ENCODE measurements around the gene TTC6. TPM values are rescaled to one million over a fixed set of nuclear protein-coding genes. Genes with fewer than 3 reads are reported as not detected.

TTC6 gene
- polyA plus RNA-seq, 1 donor (not counting 4 experiments of a cell fraction or from before 2014, with no cell fraction given) = not detected

DNA sequence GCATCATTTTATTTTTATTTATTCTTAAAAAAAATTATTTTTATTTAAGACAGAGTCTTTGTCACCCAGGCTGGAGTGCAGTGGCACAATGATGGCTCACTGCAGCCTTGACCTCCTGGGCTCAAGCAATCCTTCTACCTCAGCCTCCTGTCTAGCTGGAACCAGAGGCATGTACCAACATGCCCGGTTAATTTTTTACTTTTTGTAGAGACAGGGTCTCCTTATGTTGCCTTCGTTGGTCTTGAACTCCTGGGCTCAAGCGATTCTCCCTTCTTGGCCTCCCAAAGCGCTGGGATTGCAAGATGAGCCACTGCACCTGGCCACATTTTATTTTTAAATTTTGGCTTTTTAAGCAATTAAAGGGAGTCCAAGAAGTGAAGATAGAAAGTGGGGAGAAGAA lies 21.4 kb downstream of the TTC6 start:
- H4K20me1 ChIP-seq (ENCODE audit: control insufficient read depth, extremely low read depth, insufficient read depth, low read length) = no peaks in the 10 kb centered on the region
- H3K9me3 ChIP-seq (ENCODE audit: control insufficient read depth, low read depth, low read length) = peaks cover 3% of the 10 kb centered on the region
- DNase-seq (ENCODE audit: low read depth, low spot score) = no peak
- no peak overlapping the region for H3K4me2 ChIP-seq (ENCODE audit: control insufficient read depth, extremely low read depth, insufficient read depth, low read depth, low read length)
- no peak overlapping the region for H2AFZ ChIP-seq (ENCODE audit: control insufficient read depth, low read length)
- FAIRE-seq = no peak
- dilution Hi-C loops (cut with MboI; ENCODE audit: extremely low pct_ligation_motif_present, low sequenced_read_pairs) = no loop called here
- peaks cover 4% of the 10 kb centered on the region for H3K27me3 ChIP-seq (ENCODE audit: control insufficient read depth, extremely low read depth, insufficient read depth, low read length)
- no peaks in the 10 kb centered on the region for H3K36me3 ChIP-seq (ENCODE audit: control insufficient read depth in 2 of 2, extremely low read depth in 1 of 2, insufficient read depth in 2 of 2, low read length in 2 of 2)
- H3K9ac ChIP-seq (ENCODE audit: control insufficient read depth, extremely low read depth, insufficient read depth, low read length) = no peak overlapping the region
- H3K4me1 ChIP-seq (ENCODE audit: control insufficient read depth, extremely low read depth, insufficient read depth, low read length) = no peaks in the 10 kb centered on the region
- H3K4me3 ChIP-seq (ENCODE audit: control insufficient read depth in 2 of 3, extremely low read depth in 1 of 3, insufficient read depth in 2 of 3, low read depth in 1 of 3, low read length in 3 of 3) = no peak overlapping the region
- no peaks in the 10 kb centered on the region for H3K9me1 ChIP-seq (ENCODE audit: control insufficient read depth, extremely low read depth, insufficient read depth, low read length)
- TF ChIP-seq, protein P1, sequence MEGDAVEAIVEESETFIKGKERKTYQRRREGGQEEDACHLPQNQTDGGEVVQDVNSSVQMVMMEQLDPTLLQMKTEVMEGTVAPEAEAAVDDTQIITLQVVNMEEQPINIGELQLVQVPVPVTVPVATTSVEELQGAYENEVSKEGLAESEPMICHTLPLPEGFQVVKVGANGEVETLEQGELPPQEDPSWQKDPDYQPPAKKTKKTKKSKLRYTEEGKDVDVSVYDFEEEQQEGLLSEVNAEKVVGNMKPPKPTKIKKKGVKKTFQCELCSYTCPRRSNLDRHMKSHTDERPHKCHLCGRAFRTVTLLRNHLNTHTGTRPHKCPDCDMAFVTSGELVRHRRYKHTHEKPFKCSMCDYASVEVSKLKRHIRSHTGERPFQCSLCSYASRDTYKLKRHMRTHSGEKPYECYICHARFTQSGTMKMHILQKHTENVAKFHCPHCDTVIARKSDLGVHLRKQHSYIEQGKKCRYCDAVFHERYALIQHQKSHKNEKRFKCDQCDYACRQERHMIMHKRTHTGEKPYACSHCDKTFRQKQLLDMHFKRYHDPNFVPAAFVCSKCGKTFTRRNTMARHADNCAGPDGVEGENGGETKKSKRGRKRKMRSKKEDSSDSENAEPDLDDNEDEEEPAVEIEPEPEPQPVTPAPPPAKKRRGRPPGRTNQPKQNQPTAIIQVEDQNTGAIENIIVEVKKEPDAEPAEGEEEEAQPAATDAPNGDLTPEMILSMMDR (optimal IDR thresholded peaks at IDR 0.05 in 1 of 3, IDR thresholded peaks at IDR 0.05 in 1 of 3, conservative IDR thresholded peaks at IDR 0.05 in 1 of 3; ENCODE audit: extremely low read depth in 1 of 3, insufficient read depth in 2 of 3, low read length in 3 of 3) = no peak
- TF ChIP-seq EZH2 (IDR thresholded peaks at IDR 0.05; ENCODE audit: low read length) = no peak
- H3K79me2 ChIP-seq (ENCODE audit: control insufficient read depth, insufficient read depth, low read length) = no peaks in the 10 kb centered on the region
- no peak overlapping the region for H3K27ac ChIP-seq (ENCODE audit: control insufficient read depth, insufficient read depth, low read length)

DNA sequence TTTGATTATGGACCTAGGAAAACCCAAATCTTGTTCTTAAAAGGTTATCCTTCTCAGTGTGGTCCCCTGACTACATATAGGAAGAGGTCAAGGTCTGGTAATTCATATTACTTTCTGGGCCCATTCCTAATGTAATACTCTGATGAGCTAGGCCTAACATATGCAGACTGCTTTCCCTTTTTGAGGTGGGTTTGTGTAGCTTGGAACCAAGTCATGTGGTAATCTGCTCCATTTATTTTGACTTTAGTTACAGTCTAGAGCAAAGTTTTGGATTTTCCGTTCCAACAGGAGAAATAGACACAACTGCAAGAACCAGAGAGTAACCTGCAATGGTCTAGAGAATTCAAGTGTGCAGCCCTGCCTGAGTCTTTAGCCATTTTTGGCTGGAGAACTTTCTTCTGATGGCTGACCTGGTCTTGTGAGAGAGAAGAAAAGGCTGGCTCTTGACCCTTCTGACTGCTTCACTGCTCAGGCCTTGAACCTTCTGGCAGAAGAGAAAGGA lies 22.5 kb downstream of the TTC6 start:
- H3K4me3 ChIP-seq (ENCODE audit: control insufficient read depth in 2 of 3, extremely low read depth in 1 of 3, insufficient read depth in 2 of 3, low read depth in 1 of 3, low read length in 3 of 3) = no peak overlapping the region
- dilution Hi-C loops (cut with MboI; ENCODE audit: extremely low pct_ligation_motif_present, low sequenced_read_pairs) = no loop called here

More for the DNA sequence above, 22.5 kb downstream of the TTC6 start:
- no peak for DNase-seq (ENCODE audit: low read depth, low spot score)
- Histone ChIP-seq H3K36me3 (ENCODE audit: control insufficient read depth in 2 of 2, extremely low read depth in 1 of 2, insufficient read depth in 2 of 2, low read length in 2 of 2) (no peaks in the 10 kb centered on the region), H3K4me1 (ENCODE audit: control insufficient read depth, extremely low read depth, insufficient read depth, low read length) (peaks cover 4% of the 10 kb centered on the region), H3K9me3 (ENCODE audit: control insufficient read depth, low read depth, low read length) (peaks cover 3% of the 10 kb centered on the region), H4K20me1 (ENCODE audit: control insufficient read depth, extremely low read depth, insufficient read depth, low read length) (no peaks in the 10 kb centered on the region), H3K79me2 (ENCODE audit: control insufficient read depth, insufficient read depth, low read length) (no peaks in the 10 kb centered on the region), H3K27ac (ENCODE audit: control insufficient read depth, insufficient read depth, low read length) (no peak overlapping the region), H3K9me1 (ENCODE audit: control insufficient read depth, extremely low read depth, insufficient read depth, low read length) (no peaks in the 10 kb centered on the region), H3K9ac (ENCODE audit: control insufficient read depth, extremely low read depth, insufficient read depth, low read length) (no peak overlapping the region), H2AFZ (ENCODE audit: control insufficient read depth, low read length) (no peak overlapping the region), H3K4me2 (ENCODE audit: control insufficient read depth, extremely low read depth, insufficient read depth, low read depth, low read length) (no peak overlapping the region), H3K27me3 (ENCODE audit: control insufficient read depth, extremely low read depth, insufficient read depth, low read length) (no peaks in the 10 kb centered on the region)
- TF ChIP-seq EZH2 (IDR thresholded peaks at IDR 0.05; ENCODE audit: low read length) = no peak
- TF ChIP-seq, protein P1 (optimal IDR thresholded peaks at IDR 0.05 in 1 of 3, IDR thresholded peaks at IDR 0.05 in 1 of 3, conservative IDR thresholded peaks at IDR 0.05 in 1 of 3; ENCODE audit: extremely low read depth in 1 of 3, insufficient read depth in 2 of 3, low read length in 3 of 3) = no peak
- FAIRE-seq = no peak

All from keratinocyte (primary cell).